CD4-positive, alpha-beta T cell treated with Interleukin-12 subunit alpha and Interleukin-12 subunit beta, for 1 hour (primary cell): ENCODE data around the gene FGGY.
"Not testable (repeated sequence)": the region's sequence is repeated elsewhere in the genome, so short reads cannot be mapped to it uniquely, and the experiment has no call there.

ENCODE experiments used
- DNase-seq: peaks from one replicate; pipeline ENCODE4 v3.0.0-alpha.2; 2020

FGGY gene

GRCh38 chr1:59492500-59492899 is 195.6 kb downstream of the FGGY start:
- no peak for DNase-seq

- no peak for DNase-seq
Observed at GRCh38 chr1:59494145-59494833, 197.4 kb downstream of the FGGY start.

- DNase-seq = not testable (repeated sequence)
Observed at GRCh38 chr1:59496156-59496555, 199.3 kb downstream of the FGGY start.

GRCh38 chr1:59497616-59498015 is 200.7 kb downstream of the FGGY start:
- DNase-seq = no peak

DNA sequence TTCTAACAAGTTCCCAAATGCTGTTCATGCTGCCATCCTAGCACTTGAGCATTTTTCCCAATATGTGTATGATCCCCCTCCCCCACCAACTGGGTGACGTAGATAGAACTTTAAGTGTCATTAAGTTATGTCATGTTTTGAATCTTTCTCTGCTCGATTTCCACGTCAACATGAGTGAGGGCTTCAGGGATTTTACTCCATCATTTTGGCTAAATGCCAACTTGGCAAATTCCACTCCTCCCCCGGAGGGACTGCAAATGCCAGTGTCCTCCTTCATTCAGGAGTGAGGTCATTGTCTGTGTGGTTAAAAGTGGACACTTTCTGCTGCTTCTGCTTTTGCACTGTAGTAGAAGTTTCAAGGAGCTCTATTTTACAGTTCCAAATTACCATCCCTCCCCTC is 201.7 kb downstream of the FGGY start:
- DNase-seq = no peak

GRCh38 chr1:59499273-59499942 is 202.5 kb downstream of the FGGY start:
- no peak for DNase-seq

DNA sequence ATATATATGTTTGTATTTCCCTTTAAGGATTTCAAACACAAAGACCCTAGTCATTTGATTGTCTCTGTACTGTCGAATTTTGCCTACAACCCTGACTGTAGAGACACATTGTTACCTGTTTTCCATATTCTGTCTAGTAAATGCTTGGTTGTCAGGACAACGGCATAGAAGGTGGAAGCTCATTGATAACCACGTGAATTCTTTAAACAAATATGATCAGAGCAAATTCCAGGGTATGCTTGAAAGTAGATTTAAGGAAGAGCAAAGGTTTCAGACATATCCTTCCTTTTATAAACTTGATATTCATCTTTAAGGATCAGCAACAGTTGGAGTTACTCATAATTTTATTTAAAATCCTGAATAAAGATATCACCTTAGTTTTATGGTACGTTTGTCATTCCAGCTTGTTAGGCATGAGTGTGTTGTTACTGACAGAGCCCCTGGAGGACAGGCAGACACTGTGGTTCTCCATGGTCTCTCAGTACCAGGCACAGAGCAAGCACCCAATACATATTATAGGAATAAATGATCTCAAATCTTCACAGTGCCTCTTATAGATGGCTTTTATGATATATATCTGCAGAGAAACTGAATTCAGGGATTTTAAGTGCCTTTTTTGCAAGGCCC is 203.2 kb downstream of the FGGY start:
- DNase-seq = no peak

GRCh38 chr1:59500950-59501742 is 204.3 kb downstream of the FGGY start:
- no peak for DNase-seq

- DNase-seq = no peak
Observed at GRCh38 chr1:59502009-59502691, 205.3 kb downstream of the FGGY start.

DNA sequence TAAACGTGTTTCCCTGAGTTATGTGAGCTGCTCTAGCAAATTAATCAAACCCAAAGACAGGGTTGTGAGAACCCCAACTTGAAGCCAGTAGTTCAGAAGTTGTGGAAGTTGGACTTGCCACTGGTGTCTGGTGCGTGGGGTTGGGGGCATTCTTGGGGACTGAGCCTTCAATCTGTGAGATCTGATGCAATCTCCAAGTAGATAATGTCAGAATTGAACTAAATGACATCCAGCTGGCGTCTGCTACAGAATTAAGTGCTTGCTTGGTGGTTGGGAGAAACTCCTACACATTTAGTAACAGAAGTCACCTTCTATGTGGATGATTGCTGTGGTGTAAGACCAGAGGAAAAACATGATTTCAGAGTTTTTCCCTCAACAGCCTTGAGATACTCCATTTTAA is 207.4 kb downstream of the FGGY start:
- no peak for DNase-seq

- DNase-seq = no peak
Observed at GRCh38 chr1:59505596-59506028, 208.7 kb downstream of the FGGY start.

GRCh38 chr1:59506952-59507351 is 210.1 kb downstream of the FGGY start:
- no peak for DNase-seq

- DNase-seq = no peak
Observed at GRCh38 chr1:59509341-59509875, 212.5 kb downstream of the FGGY start.

DNA sequence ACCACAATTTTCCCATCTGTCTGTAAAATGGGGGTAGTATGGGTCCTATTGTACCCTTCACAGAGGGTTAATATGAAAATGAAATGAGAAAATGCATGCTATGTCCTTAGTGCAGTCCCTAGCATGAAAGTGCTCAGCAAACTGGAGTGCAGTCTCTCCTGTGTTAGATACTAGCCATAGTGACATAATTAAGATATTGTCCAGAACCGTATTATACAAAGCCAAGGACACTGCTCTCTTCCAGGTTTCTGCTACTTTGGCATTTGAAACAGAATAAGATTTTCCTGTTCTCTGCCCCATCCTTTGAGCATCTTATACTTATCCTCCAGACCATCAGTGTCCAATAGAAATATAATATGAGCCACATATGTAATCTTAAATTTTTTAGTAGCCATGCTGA is 213.4 kb downstream of the FGGY start:
- no peak for DNase-seq

DNA sequence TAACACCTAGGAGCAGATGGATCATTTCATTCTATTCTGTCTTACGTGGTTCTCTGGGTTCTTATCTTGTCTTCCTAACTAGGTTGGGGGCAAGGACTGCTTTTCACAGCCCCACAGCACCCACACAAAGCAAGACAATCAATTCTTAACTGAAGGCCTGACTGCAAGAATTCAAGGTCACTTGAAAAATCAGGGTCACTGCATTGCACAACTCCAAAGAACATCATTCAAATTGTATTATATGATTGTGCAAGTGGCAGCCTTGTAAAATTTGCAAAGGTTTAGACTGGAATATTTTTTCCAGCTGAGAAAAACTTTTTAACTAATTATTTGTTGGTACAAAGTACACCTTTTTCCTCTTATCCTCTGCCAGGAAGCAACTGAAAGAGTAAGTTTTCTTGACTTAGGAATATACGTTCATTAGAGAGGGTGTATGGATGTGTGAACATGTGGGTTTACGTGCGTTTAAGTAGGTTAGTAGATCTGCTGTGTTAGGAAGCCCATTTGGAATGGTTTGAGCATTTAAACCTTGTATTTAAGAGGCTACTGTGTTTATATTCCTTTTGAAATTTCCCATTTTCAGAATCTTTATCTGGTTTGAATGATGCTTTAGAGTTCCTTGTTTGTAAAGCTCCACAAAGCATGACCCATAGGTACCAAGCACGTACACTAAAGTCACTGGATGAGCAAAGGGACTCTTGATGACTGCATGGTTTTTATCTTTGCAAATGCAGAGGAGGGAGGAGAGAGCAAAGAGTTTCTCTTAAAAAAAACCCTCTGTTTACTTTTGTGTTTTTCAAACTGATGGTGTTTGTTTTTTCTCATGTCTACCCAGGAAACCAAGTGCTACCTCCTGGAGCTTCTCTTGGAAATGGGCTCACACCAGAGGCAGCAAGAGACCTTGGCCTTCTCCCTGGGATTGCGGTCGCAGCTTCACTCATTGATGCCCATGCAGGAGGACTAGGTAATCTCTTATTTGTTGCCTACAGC is 214.9 kb downstream of the FGGY start:
- no peak for DNase-seq

DNA sequence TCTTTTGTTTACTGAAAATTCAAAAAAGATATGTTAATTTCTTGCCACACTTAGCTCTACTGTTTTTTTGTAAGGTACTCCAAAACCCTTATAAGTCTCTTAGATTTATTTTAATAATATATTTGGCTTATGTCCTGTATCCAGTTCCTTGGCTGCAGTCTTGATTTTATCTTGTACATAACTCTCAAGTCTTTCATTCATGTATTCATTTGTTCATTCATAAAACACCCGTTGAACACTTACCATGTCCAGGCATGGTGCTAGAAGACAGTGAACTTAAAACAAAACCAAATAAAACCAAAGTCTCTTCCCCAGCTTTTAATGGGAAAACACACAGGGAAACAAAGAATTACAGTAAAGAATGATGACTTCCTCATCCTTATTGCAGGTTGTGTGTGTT is 215.8 kb downstream of the FGGY start:
- DNase-seq = no peak

- DNase-seq = no peak
Observed at GRCh38 chr1:59514061-59514909, 217.4 kb downstream of the FGGY start.

GRCh38 chr1:59516881-59517280 is 220.0 kb downstream of the FGGY start:
- DNase-seq = no peak

- no peak for DNase-seq
Observed at GRCh38 chr1:59520194-59520593, 223.3 kb downstream of the FGGY start.

- no peak for DNase-seq
Observed at GRCh38 chr1:59520827-59521418, 224.0 kb downstream of the FGGY start.
